HL-60 (cell line): ENCODE data around the gene ABI2.

ENCODE experiments used
- POLR2AphosphoS5 ChIP-seq: IDR thresholded peaks from 2 replicates; pipeline ENCODE4 v1.6.1; 2012; ENCODE audit warnings: low read depth
- REST ChIP-seq: IDR thresholded peaks from 2 replicates; pipeline ENCODE4 v1.6.1; 2012; ENCODE audit warnings: low read depth; ENCODE audit not compliant: insufficient replicate concordance

- no peak for TF ChIP-seq REST
- no peak for TF ChIP-seq POLR2AphosphoS5
These were observed 51.0 kb downstream of the ABI2 start for GRCh38 chr2:203379156-203379555.
